ENCODE results near the gene LRCH2. TPM values are rescaled to one million over a fixed set of nuclear protein-coding genes. Genes with fewer than 3 reads are reported as not detected.

Gene LRCH2
- total RNA-seq, 1 donor from 2014 or later, result not detected

GRCh38 chrX:115068896-115069295 is 165.0 kb downstream of the LRCH2 start:
- intact Hi-C loops (cut with micrococcal nuclease), result no loop called here

GRCh38 chrX:115067812-115068211 is 166.1 kb downstream of the LRCH2 start:
- intact Hi-C loops (cut with micrococcal nuclease), result no loop called here

- intact Hi-C loops (cut with micrococcal nuclease), result no loop called here
Observed at GRCh38 chrX:115065304-115065703, 168.6 kb downstream of the LRCH2 start.

Other genes with a start within 250 kb of the LRCH2 start
- gene IL13RA2, start 216.5 kb downstream of the LRCH2 start, total RNA-seq, result not detected in 2 replicates
- gene RBMXL3, start 44.7 kb downstream of the LRCH2 start, total RNA-seq, result not detected in 2 replicates
- gene LUZP4, start 55.6 kb upstream of the LRCH2 start, total RNA-seq, result not detected in 2 replicates